HEK293T (cell line): ENCODE measurements around the gene TMEM233.

Experiments
- CTCF ChIA-PET: fragments of 350-600 bp; formaldehyde crosslinking; extraction: SDS; loops from one replicate; lab custom pipeline; 2021; ENCODE audit warnings: antibody characterized with exemption, inconsistent platforms; lab: Yijun Ruan, JAX
- POLR2A ChIA-PET: fragments of 350-600 bp; formaldehyde crosslinking; extraction: SDS; loops from one replicate; lab custom pipeline; 2020; ENCODE audit warnings: antibody characterized with exemption, inconsistent platforms; lab: Yijun Ruan, JAX
- DNase-seq: peaks from one replicate; pipeline ENCODE4 v3.0.0; 2012; ENCODE audit warnings: mixed read lengths; ENCODE audit errors: extremely low spot score
- ARNT ChIP-seq: fragments of 450-650 bp; IDR thresholded peaks from 2 replicates; pipeline ENCODE4 v1.6.1; 2017; ENCODE audit warnings: mild to moderate bottlenecking
- BHLHE40 ChIP-seq: fragments of 450-650 bp; IDR thresholded peaks from 2 replicates; pipeline ENCODE4 v1.6.1; 2016; ENCODE audit warnings: mild to moderate bottlenecking, moderate library complexity, borderline replicate concordance
- CTBP1 ChIP-seq: fragments of 450-650 bp; IDR thresholded peaks from 2 replicates; pipeline ENCODE4 v1.6.1; 2016; ENCODE audit warnings: borderline replicate concordance
- ELF4 ChIP-seq: fragments of 450-650 bp; IDR thresholded peaks from 2 replicates; pipeline ENCODE4 v1.6.1; 2017; ENCODE audit warnings: antibody characterized with exemption
- FOXA1 ChIP-seq: fragments of 450-650 bp; IDR thresholded peaks from 2 replicates; pipeline ENCODE4 v1.6.1; 2016; ENCODE audit warnings: mild to moderate bottlenecking
- FOXK2 ChIP-seq: fragments of 450-650 bp; IDR thresholded peaks from 2 replicates; pipeline ENCODE4 v1.6.1; 2016; ENCODE audit warnings: mild to moderate bottlenecking
- FOXM1 ChIP-seq: fragments of 450-650 bp; IDR thresholded peaks from 2 replicates; pipeline ENCODE4 v1.6.1; 2017; ENCODE audit warnings: mild to moderate bottlenecking, borderline replicate concordance
- HDGF ChIP-seq: fragments of 450-650 bp; IDR thresholded peaks from 2 replicates; pipeline ENCODE4 v1.6.1; 2017; ENCODE audit warnings: antibody characterized with exemption, borderline replicate concordance
- L3MBTL2 ChIP-seq: fragments of 450-650 bp; conservative IDR thresholded peaks from 2 replicates; pipeline ENCODE4 v1.6.1; 2016; ENCODE audit warnings: mild to moderate bottlenecking
- LEF1 ChIP-seq: fragments of 450-650 bp; IDR thresholded peaks from 2 replicates; pipeline ENCODE4 v1.6.1; 2017; ENCODE audit warnings: mild to moderate bottlenecking, borderline replicate concordance
- NFRKB ChIP-seq: fragments of 450-650 bp; IDR thresholded peaks from 2 replicates; pipeline ENCODE4 v1.6.1; 2016; ENCODE audit warnings: mild to moderate bottlenecking, moderate library complexity
- PKNOX1 ChIP-seq: fragments of 450-650 bp; IDR thresholded peaks from 2 replicates; pipeline ENCODE4 v1.6.1; 2016
- SP1 ChIP-seq: fragments of 450-650 bp; IDR thresholded peaks from 2 replicates; pipeline ENCODE4 v1.6.1; 2017
- SUZ12 ChIP-seq: fragments of 450-650 bp; IDR thresholded peaks from 2 replicates; pipeline ENCODE4 v1.6.1; 2016; ENCODE audit warnings: mild to moderate bottlenecking
- TARDBP ChIP-seq: fragments of 450-650 bp; IDR thresholded peaks from 2 replicates; pipeline ENCODE4 v1.6.1; 2016
- ZNF384 ChIP-seq: fragments of 450-650 bp; IDR thresholded peaks from 2 replicates; pipeline ENCODE4 v1.6.1; 2016

TMEM233 gene

GRCh38 chr12:119576915-119577314 is 16.7 kb upstream of the TMEM233 start:
- ChIA-PET CTCF (no interaction called here), POLR2A (no interaction called here)
- no peak for TF ChIP-seq BHLHE40
- TF ChIP-seq ELF4 = no peak
- TF ChIP-seq ZNF384 = no peak
- TF ChIP-seq ARNT = no peak
- no peak for TF ChIP-seq L3MBTL2
- no peak for TF ChIP-seq LEF1
- TF ChIP-seq SUZ12 = no peak
- no peak for TF ChIP-seq PKNOX1
- no peak for TF ChIP-seq FOXK2
- no peak for TF ChIP-seq NFRKB
- no peak for TF ChIP-seq FOXA1
- TF ChIP-seq SP1 = no peak
- DNase-seq = no peak

- ChIA-PET CTCF (no interaction called here), POLR2A (no interaction called here)
- TF ChIP-seq HDGF (no peak), TARDBP (no peak), SP1 (no peak), SUZ12 (no peak), L3MBTL2 (no peak), FOXM1 (no peak), NFRKB (no peak), ZNF384 (no peak), PKNOX1 (no peak), FOXK2 (no peak), BHLHE40 (no peak), FOXA1 (no peak), CTBP1 (no peak), ARNT (no peak), ELF4 (no peak), LEF1 (no peak)
- no peak for DNase-seq
These were observed 15.5 kb upstream of the TMEM233 start for GRCh38 chr12:119578112-119578511.

GRCh38 chr12:119589097-119589496 is 4.5 kb upstream of the TMEM233 start:
- TF ChIP-seq ZNF384 (no peak), TARDBP (no peak), ELF4 (no peak), FOXM1 (no peak), CTBP1 (no peak), FOXA1 (no peak), ARNT (no peak), NFRKB (no peak), L3MBTL2 (no peak), LEF1 (no peak), PKNOX1 (no peak), HDGF (no peak), SP1 (no peak), BHLHE40 (no peak), FOXK2 (no peak), SUZ12 (no peak)
- POLR2A ChIA-PET = no interaction called here
- CTCF ChIA-PET = interaction anchor here (0.5 kb wide), 1 partner anchor 51 kb away, joined by 6 read pairs; no protein-coding TSS in a partner anchor
- no peak for DNase-seq

- ChIA-PET POLR2A (no interaction called here), CTCF (interaction anchor here (0.5 kb wide), 1 partner anchor 50 kb away, joined by 6 read pairs; no protein-coding TSS in a partner anchor)
- TF ChIP-seq TARDBP (no peak), PKNOX1 (no peak), FOXA1 (no peak), FOXK2 (no peak), ZNF384 (no peak), HDGF (no peak), L3MBTL2 (no peak)
- DNase-seq = no peak
These were observed 3.9 kb upstream of the TMEM233 start for GRCh38 chr12:119589634-119590033.

GRCh38 chr12:119592232-119592631 is 1.3 kb upstream of the TMEM233 start:
- ChIA-PET CTCF (no interaction called here), POLR2A (no interaction called here)
- DNase-seq = no peak
- TF ChIP-seq L3MBTL2 = no peak
- TF ChIP-seq FOXM1 = no peak
- TF ChIP-seq CTBP1 = no peak
- no peak for TF ChIP-seq BHLHE40
- TF ChIP-seq FOXK2 = no peak
- TF ChIP-seq ZNF384 = no peak
- no peak for TF ChIP-seq FOXA1
- TF ChIP-seq ARNT = no peak
- no peak for TF ChIP-seq TARDBP
- TF ChIP-seq ELF4 = no peak
- TF ChIP-seq NFRKB = no peak
- TF ChIP-seq LEF1 = no peak

- TF ChIP-seq TARDBP (no peak), PKNOX1 (no peak), HDGF (no peak), CTBP1 (no peak), BHLHE40 (no peak), FOXK2 (no peak), ARNT (no peak), ZNF384 (no peak), LEF1 (no peak), NFRKB (no peak), SUZ12 (no peak), FOXM1 (no peak)
- DNase-seq = no peak
- ChIA-PET POLR2A (no interaction called here), CTCF (no interaction called here)
These were observed 791 bp downstream of the TMEM233 start for GRCh38 chr12:119594399-119594730.
